NCI-H2107 treated with DMSO at 0.1 percent for 48 hours (cell line): ENCODE data around the gene ST8SIA6.
"Not testable (repeated sequence)": the region's sequence is repeated elsewhere in the genome, so short reads cannot be mapped to it uniquely, and the experiment has no call there.

Experiments
- DNase-seq: peaks from one replicate; lab custom pipeline; 2025; ENCODE audit not compliant: unreplicated experiment; lab: John Stamatoyannopoulos, UW

Gene ST8SIA6

GRCh38 chr10:17457083-17457482 lies 2.7 kb upstream of the ST8SIA6 start:
- DNase-seq: no peak

GRCh38 chr10:17456032-17456548 lies 1.7 kb upstream of the ST8SIA6 start:
- no peak for DNase-seq

- no peak for DNase-seq
Measured at GRCh38 chr10:17455015-17455520, 673 bp upstream of the ST8SIA6 start.

GRCh38 chr10:17453373-17454091 lies 863 bp downstream of the ST8SIA6 start:
- no peak for DNase-seq

GRCh38 chr10:17453035-17453372 lies 1.4 kb downstream of the ST8SIA6 start:
- no peak for DNase-seq

- no peak for DNase-seq
Measured at GRCh38 chr10:17452060-17452841, 2.1 kb downstream of the ST8SIA6 start.

- DNase-seq: no peak
Measured at GRCh38 chr10:17450024-17450423, 4.4 kb downstream of the ST8SIA6 start.

- no peak for DNase-seq
Measured at GRCh38 chr10:17445400-17445998, 8.9 kb downstream of the ST8SIA6 start.

- no peak for DNase-seq
Measured at GRCh38 chr10:17444388-17444714, 10.0 kb downstream of the ST8SIA6 start.

- no peak for DNase-seq
Measured at GRCh38 chr10:17443707-17444387, 10.5 kb downstream of the ST8SIA6 start.

- DNase-seq: no peak
Measured at GRCh38 chr10:17438583-17438982, 15.8 kb downstream of the ST8SIA6 start.

GRCh38 chr10:17436578-17436977 lies 17.8 kb downstream of the ST8SIA6 start:
- not testable (repeated sequence) for DNase-seq

- DNase-seq: no peak
Measured at GRCh38 chr10:17435953-17436352, 18.4 kb downstream of the ST8SIA6 start.

GRCh38 chr10:17435187-17435586 lies 19.2 kb downstream of the ST8SIA6 start:
- DNase-seq: no peak

GRCh38 chr10:17432723-17433122 lies 21.7 kb downstream of the ST8SIA6 start:
- DNase-seq: no peak

- DNase-seq: no peak
Measured at GRCh38 chr10:17431871-17432311, 22.5 kb downstream of the ST8SIA6 start.

GRCh38 chr10:17430647-17431355 lies 23.6 kb downstream of the ST8SIA6 start:
- no peak for DNase-seq

GRCh38 chr10:17429490-17429889 lies 24.9 kb downstream of the ST8SIA6 start:
- DNase-seq: no peak

- DNase-seq: no peak
Measured at GRCh38 chr10:17428351-17429097, 25.9 kb downstream of the ST8SIA6 start.
